ENCODE data around the gene BICC1. TPM values are rescaled to one million over a fixed set of nuclear protein-coding genes. Genes with fewer than 3 reads are reported as not detected.

BICC1 gene
- total and polyA plus RNA-seq, 10 donors: 0.86 to 5.4 (median 3.5) TPM

- Histone ChIP-seq H3K27ac (no peak overlapping the region), H3K27me3 (replicated peaks in 1 of 7) (no peaks in the 10 kb centered on the region), H3K4me3 (no peak overlapping the region), H3K9me3 (peaks cover 0 to 19% (median 12%) of the 10 kb centered on the region in 8 donors), H3K4me1 (no peaks in the 10 kb centered on the region), H3K36me3 (no peaks in the 10 kb centered on the region)
- 70 to 79% (median 74%) methylated on average over 7 of the region's 7 CpGs for WGBS, 5 donors
- TF ChIP-seq CTCF (IDR thresholded peaks at IDR 0.05 in 8 of 11, conservative IDR thresholded peaks at IDR 0.05 in 3 of 11): no peak
- no peak for TF ChIP-seq POLR2A (IDR thresholded peaks at IDR 0.05)
- TF ChIP-seq POLR2AphosphoS5 (IDR thresholded peaks at IDR 0.05): no peak
- intact Hi-C loops (cut with DNase I; ENCODE audit: low total_unique reads): no loop called here
- no peak for DNase-seq
Measured at GRCh38 chr10:58735087-58735486, 222.4 kb downstream of the BICC1 start.

- H3K36me3 ChIP-seq: no peaks in the 10 kb centered on the region
- intact Hi-C loops (cut with DNase I; ENCODE audit: low total_unique reads): no loop called here
- H3K4me3 ChIP-seq: no peak overlapping the region
- no peaks in the 10 kb centered on the region for H3K4me1 ChIP-seq
- no peak for DNase-seq
- no peak overlapping the region for H3K27ac ChIP-seq
- TF ChIP-seq CTCF (IDR thresholded peaks at IDR 0.05 in 8 of 11, conservative IDR thresholded peaks at IDR 0.05 in 3 of 11) (no peak), POLR2AphosphoS5 (IDR thresholded peaks at IDR 0.05) (no peak), POLR2A (IDR thresholded peaks at IDR 0.05) (no peak)
- no peaks in the 10 kb centered on the region for H3K27me3 ChIP-seq (replicated peaks in 1 of 7)
- peaks cover 0 to 3% (median 0%) of the 10 kb centered on the region in 8 donors for H3K9me3 ChIP-seq
- WGBS, 5 donors: 85 to 91% (median 87%) methylated on average over 11 of the region's 11 CpGs
Measured at GRCh38 chr10:58740620-58741369, 228.1 kb downstream of the BICC1 start.

- no peak overlapping the region for H3K4me3 ChIP-seq
- no peak for TF ChIP-seq CTCF (IDR thresholded peaks at IDR 0.05 in 8 of 11, conservative IDR thresholded peaks at IDR 0.05 in 3 of 11)
- no peak for TF ChIP-seq POLR2A (IDR thresholded peaks at IDR 0.05)
- no peak for TF ChIP-seq POLR2AphosphoS5 (IDR thresholded peaks at IDR 0.05)
- intact Hi-C loops (cut with DNase I; ENCODE audit: low total_unique reads): no loop called here
- no peak for DNase-seq
- H3K9me3 ChIP-seq: peaks cover 0 to 3% (median 0%) of the 10 kb centered on the region in 8 donors
- H3K36me3 ChIP-seq: no peaks in the 10 kb centered on the region
- H3K27me3 ChIP-seq (replicated peaks in 1 of 7): no peaks in the 10 kb centered on the region
- 60 to 80% (median 75%) methylated on average over 4 of the region's 4 CpGs for WGBS, 5 donors
- H3K27ac ChIP-seq: no peak overlapping the region
- H3K4me1 ChIP-seq: no peaks in the 10 kb centered on the region
Measured at GRCh38 chr10:58741673-58742072, 229.0 kb downstream of the BICC1 start.

- TF ChIP-seq POLR2AphosphoS5 (IDR thresholded peaks at IDR 0.05) (no peak), POLR2A (IDR thresholded peaks at IDR 0.05) (no peak), CTCF (IDR thresholded peaks at IDR 0.05 in 8 of 11, conservative IDR thresholded peaks at IDR 0.05 in 3 of 11) (no peak)
Measured at GRCh38 chr10:58742141-58742540, 229.5 kb downstream of the BICC1 start.

More at GRCh38 chr10:58742141-58742540, 229.5 kb downstream of the BICC1 start:
- peaks cover 0 to 3% (median 0%) of the 10 kb centered on the region in 8 donors for H3K9me3 ChIP-seq
- no peaks in the 10 kb centered on the region for H3K4me1 ChIP-seq
- H3K4me3 ChIP-seq: no peak overlapping the region
- no peak overlapping the region for H3K27ac ChIP-seq
- no peaks in the 10 kb centered on the region for H3K27me3 ChIP-seq (replicated peaks in 1 of 7)
- no peak for DNase-seq
- no peaks in the 10 kb centered on the region for H3K36me3 ChIP-seq
- intact Hi-C loops (cut with DNase I; ENCODE audit: low total_unique reads): no loop called here
- WGBS, 5 donors: 87 to 94% (median 90%) methylated on average over 1 of the region's 1 CpG

Measured in spleen (tissue), 11 donors.